GM12801 (cell line): ENCODE results near the gene OTUD1.

Experiments
- CTCF ChIP-seq: IDR thresholded peaks from one replicate; pipeline ENCODE4 v1.5.1; 2011; ENCODE audit warnings: control low read depth; ENCODE audit not compliant: insufficient read length; ENCODE audit errors: extremely low read depth

OTUD1 gene

GRCh38 chr10:23422003-23422411, 16.9 kb upstream of the OTUD1 start:
- TF ChIP-seq CTCF = no peak

DNA sequence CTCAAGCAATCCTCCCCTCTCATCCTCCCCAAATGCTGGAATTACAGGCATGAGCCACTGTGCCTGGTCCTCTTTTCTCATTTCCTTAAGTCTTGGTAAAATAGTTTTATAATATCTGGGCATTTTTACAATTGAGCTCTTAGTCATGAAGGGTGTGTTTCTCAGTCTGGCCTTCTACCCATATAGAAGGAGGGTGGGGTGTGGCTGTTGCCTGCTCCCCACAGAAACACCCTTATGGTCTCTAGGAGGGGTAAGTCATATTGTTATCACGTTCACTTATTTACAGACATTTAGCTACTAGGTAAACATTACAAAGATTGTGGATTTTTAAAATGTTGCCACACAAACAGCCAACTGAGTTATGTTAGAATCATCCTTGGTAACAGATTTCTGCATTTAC, 6.7 kb upstream of the OTUD1 start:
- TF ChIP-seq CTCF = no peak

DNA sequence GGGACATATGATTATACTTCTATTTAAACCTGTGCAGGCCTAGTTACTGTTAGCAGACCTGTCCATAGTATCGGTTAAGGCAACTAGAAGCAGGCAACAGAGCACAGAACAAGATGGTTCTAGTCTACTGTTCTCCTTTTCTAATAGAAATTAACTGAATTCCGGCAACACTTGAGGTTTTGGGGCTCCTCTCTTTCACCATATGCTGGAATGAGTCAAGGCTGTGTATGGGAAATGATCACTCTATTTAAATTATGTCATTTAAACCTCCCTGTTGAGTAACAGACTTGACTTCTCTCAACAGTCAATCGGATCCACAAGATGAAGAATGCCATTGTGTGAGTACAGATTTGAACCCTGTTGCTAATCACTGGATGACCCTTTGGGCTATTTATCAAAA, 6.2 kb upstream of the OTUD1 start:
- no peak for TF ChIP-seq CTCF

- no peak for TF ChIP-seq CTCF
Observed at GRCh38 chr10:23433701-23434100, 5.2 kb upstream of the OTUD1 start.

DNA sequence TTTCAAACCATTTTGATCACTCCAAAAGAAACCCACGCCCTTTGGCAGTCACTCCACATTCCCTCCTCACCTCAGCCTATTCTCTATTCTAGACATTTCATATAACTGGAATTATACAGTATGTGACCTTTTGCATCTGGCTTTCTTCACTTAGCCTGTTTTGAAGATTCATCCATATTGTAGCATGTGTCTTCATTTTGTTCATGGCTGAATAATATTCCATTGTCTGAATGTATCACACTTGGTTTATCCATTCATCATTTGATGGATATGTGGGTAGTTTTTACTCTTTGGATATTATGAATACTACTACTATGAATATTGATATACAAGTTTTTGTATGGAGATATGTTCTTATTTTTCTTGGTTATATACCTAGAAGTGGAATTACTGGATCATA, 3.5 kb upstream of the OTUD1 start:
- no peak for TF ChIP-seq CTCF

DNA sequence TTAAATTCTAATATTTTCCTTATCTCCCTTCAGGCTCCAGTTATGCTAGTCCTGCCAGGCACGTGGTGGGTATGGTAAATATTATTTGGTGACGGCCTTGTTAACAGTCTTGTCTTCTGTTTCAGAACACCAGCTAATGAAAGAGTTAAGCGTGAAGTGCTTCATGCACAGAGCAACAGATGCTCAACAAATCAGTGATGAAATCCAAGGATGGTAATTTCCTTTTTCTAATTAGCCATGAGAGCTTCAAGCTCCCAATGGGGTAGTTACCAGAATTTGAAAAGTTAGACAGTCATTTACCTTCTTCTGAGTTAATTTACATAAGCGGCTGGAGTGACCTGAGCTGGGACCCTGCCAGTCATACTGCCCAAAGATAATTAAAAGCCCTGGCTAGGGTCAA, 1.9 kb upstream of the OTUD1 start:
- TF ChIP-seq CTCF = no peak

DNA sequence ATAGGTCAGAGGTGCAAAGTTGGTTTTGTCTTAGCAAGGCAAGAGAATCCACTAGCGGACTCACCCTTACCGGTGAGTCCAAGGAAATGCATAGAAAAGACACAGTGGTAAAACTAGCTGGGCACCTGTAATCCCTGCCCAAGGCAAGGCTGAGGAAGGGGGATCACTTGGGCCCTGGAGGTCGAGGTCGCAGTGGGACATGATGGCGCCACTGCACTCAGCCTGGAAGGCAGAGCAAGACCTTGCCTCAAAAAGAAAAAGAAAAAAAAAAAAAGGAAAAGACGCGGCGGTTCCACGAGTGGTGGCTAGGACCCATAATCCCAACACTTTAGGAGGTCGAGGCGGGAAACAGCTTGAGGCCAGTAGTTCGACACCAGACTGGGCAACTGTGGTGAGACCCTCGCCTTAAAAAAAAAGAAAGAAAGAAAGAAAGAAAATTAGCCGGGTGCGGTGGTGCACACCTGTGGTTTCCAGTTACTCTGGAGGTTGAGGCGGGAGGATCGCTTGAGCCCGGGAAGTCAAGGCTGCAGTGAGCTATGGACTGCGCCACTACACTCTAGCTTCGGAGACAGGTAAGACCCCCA, 820 bp upstream of the OTUD1 start:
- TF ChIP-seq CTCF = no peak
